ENCODE data around the gene GON4L.

DNA sequence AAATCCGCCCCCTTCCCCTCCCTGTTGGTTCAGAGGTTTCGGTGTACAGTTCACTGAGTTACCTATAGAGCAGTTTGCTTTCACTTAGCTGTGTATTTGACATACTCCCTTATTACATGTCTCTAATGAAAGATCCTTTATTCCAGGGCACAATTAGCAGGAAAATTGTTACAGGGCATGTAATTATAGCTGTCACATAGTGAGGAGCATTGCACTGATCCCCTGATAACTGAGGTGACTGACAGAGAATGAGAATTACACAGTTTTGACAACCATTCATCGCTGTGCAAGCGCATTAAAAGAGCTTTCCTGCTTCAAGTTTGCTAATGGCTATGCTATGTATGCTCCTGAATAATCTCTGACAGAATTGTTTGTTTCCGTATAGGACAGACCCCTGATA lies 141.2 kb downstream of the GON4L start:
- no peak for TF ChIP-seq CTCF (IDR thresholded peaks at IDR 0.05)
- TF ChIP-seq POLR2A (IDR thresholded peaks at IDR 0.05): no peak
